ENCODE data around the gene MS4A4A.

MS4A4A gene

DNA sequence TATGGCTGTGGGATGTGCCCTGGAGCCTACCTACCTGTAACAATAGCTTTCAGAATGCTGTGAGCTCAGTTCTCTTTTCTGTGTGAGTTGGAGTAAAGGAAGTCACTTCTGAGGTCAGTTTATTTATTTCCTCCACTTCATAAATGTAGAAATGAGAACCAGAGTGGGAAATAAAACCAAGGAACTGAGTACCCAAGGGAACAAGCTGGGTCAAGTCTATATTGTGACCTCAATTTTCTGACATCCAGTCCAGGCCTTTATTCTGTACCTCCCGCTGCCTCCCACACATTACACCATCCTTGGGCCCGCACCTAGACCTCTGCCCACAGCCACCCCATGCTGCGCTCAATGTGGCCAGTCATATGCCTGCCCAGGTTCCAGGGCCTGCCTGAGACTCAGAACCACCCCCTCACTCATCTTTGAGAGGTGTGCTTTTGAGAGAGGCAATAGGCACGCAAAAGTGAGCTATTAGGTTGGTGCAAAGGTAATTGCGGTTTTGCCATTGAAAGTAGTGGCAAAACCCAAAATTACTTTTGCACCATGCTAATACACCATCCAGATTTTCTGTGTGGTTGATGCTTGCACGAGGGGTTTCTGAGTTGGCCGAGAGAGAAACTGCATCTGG, 56.4 kb downstream of the MS4A4A start:
- DNase-seq: no peak
- TF ChIP-seq, protein P1, sequence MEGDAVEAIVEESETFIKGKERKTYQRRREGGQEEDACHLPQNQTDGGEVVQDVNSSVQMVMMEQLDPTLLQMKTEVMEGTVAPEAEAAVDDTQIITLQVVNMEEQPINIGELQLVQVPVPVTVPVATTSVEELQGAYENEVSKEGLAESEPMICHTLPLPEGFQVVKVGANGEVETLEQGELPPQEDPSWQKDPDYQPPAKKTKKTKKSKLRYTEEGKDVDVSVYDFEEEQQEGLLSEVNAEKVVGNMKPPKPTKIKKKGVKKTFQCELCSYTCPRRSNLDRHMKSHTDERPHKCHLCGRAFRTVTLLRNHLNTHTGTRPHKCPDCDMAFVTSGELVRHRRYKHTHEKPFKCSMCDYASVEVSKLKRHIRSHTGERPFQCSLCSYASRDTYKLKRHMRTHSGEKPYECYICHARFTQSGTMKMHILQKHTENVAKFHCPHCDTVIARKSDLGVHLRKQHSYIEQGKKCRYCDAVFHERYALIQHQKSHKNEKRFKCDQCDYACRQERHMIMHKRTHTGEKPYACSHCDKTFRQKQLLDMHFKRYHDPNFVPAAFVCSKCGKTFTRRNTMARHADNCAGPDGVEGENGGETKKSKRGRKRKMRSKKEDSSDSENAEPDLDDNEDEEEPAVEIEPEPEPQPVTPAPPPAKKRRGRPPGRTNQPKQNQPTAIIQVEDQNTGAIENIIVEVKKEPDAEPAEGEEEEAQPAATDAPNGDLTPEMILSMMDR (IDR thresholded peaks at IDR 0.05; ENCODE audit: low read depth, low read length, missing control alignments): no peak
- in situ Hi-C loops (cut with HindIII; ENCODE audit: low pct_ligation_motif_present, low sequenced_read_pairs): no loop called here
- H3K27ac ChIP-seq: no peak overlapping the region
- no peaks in the 10 kb centered on the region for H3K27me3 ChIP-seq (replicated peaks)
- no peaks in the 10 kb centered on the region for H3K36me3 ChIP-seq (replicated peaks)
- no peak overlapping the region for H3K4me3 ChIP-seq (ENCODE audit: low read depth, low read length)

DNA sequence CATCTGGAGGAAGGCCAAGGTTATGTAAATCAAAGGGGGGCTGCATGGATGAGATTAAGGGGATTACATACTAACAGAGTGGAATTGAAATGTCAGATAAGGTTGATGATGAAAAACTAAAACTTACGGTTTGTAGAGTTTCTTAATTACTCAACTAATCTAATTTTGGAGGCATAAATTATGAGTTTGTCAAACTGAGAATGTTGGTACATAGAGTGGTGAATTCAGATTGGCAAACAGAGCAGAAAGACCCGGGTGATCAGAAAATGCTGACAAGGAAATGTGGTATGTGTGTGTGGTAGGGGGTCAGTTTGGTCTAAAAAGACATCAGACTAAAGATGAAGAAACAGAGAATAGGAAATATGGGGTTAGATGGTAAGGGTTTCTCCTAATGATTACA, 57.6 kb downstream of the MS4A4A start:
- Histone ChIP-seq H3K27me3 (replicated peaks) (no peaks in the 10 kb centered on the region), H3K4me3 (ENCODE audit: low read depth, low read length) (no peak overlapping the region), H3K27ac (no peak overlapping the region), H3K36me3 (replicated peaks) (no peaks in the 10 kb centered on the region)
- in situ Hi-C loops (cut with HindIII; ENCODE audit: low pct_ligation_motif_present, low sequenced_read_pairs): no loop called here
- no peak for DNase-seq
- TF ChIP-seq, protein P1 (IDR thresholded peaks at IDR 0.05; ENCODE audit: low read depth, low read length, missing control alignments): no peak

DNA sequence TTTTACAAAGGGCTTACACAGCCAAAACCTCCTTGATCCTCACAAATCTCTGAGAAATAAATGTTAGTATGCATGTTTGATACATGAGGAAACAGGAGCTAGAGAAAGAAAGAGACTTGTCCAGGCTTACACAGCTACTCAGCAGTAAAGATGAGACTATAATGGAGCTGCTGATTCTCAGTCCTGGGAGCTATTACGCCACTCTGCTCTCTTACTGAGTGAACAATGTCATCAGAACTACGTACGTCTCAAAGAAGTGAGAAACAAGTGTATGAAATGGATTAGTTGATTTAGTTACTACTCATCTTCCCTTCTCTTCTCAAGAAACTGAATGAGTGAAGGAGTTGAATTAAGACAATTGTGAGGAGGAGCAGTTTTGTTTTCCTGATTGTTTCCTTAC, 58.9 kb downstream of the MS4A4A start:
- no peak overlapping the region for H3K4me3 ChIP-seq (ENCODE audit: low read depth, low read length)
- TF ChIP-seq, protein P1 (IDR thresholded peaks at IDR 0.05; ENCODE audit: low read depth, low read length, missing control alignments): no peak
- in situ Hi-C loops (cut with HindIII; ENCODE audit: low pct_ligation_motif_present, low sequenced_read_pairs): no loop called here
- DNase-seq: no peak
- no peak overlapping the region for H3K27ac ChIP-seq
- no peaks in the 10 kb centered on the region for H3K36me3 ChIP-seq (replicated peaks)
- no peaks in the 10 kb centered on the region for H3K27me3 ChIP-seq (replicated peaks)

DNA sequence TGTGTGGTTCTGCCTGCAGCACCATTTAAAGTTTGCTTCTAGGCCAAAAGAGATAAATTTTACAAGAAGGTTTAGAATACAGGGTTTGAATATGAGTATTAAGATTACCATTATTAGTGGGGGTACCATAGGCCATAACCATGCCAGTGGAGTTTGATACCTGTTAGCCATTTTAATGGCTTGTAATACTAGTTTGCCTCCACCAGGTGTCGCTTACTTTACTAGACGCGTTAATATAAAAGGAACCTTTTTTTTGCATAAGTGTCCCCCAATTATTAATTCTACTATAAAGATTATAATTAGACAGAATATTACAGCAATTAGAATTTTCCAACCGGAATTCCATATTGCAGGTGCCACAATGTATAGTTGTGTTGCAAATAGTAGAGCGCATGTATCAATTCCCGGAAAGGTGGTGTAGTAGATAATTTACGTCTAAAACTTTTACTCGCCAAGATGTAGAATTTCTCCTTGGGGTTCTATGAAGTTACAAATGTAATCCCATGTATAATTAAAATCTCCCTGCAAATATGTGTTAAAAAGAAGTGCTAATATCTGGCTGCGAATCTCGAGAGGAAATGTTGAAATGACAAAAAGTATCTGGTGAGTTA, 62.7 kb downstream of the MS4A4A start:
- TF ChIP-seq, protein P1 (IDR thresholded peaks at IDR 0.05; ENCODE audit: low read depth, low read length, missing control alignments): peak; percentile 42
- Histone ChIP-seq H3K27ac (no peak overlapping the region), H3K27me3 (replicated peaks) (no peaks in the 10 kb centered on the region), H3K36me3 (replicated peaks) (no peaks in the 10 kb centered on the region), H3K4me3 (ENCODE audit: low read depth, low read length) (no peak overlapping the region)
- peak; percentile 19 for DNase-seq
- in situ Hi-C loops (cut with HindIII; ENCODE audit: low pct_ligation_motif_present, low sequenced_read_pairs): no loop called here

DNA sequence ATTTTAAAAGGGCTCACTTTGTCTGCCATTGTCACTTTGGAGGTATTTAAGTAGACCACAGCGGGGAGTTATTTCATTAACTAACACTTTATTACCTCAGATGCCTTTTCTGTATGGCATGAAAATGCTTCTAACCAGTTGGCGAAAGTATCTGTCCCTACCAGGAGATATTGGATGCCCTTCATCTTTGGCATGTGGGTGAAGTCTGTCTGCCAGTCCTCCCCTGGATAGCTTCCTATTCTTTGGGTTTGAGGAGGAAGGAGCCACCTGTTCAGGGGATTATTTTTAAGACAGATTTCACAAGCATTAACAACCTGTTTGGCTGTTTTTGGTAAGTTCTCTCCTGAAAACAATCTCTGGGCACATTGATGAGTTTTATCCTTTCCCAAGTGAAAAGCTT, 63.7 kb downstream of the MS4A4A start:
- no peaks in the 10 kb centered on the region for H3K27me3 ChIP-seq (replicated peaks)
- DNase-seq: no peak
- TF ChIP-seq, protein P1 (IDR thresholded peaks at IDR 0.05; ENCODE audit: low read depth, low read length, missing control alignments): no peak
- no peak overlapping the region for H3K4me3 ChIP-seq (ENCODE audit: low read depth, low read length)
- H3K36me3 ChIP-seq (replicated peaks): no peaks in the 10 kb centered on the region
- in situ Hi-C loops (cut with HindIII; ENCODE audit: low pct_ligation_motif_present, low sequenced_read_pairs): no loop called here
- H3K27ac ChIP-seq: no peak overlapping the region

DNA sequence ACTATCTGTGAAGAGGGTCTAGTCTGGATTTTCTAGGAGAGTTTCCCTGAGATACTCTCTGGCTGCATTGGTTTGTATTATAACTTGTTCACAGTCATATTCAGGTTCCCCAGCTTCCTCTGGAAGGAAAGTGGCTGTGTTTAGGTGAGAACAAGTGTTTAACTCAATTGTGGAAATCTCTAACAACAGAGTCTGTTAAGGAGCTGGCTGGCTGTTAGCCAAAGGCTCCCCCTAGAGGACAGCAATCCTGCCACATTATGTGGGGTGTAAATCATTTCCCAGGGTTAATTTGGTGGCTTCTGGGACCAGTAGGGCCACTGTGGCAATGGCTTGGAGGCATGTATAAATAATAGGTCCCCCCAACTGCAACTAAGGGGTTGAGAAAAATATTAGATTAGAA, 65.0 kb downstream of the MS4A4A start:
- peak; percentile 2 for DNase-seq
- TF ChIP-seq, protein P1 (IDR thresholded peaks at IDR 0.05; ENCODE audit: low read depth, low read length, missing control alignments): peak; percentile 51
- Histone ChIP-seq H3K36me3 (replicated peaks) (no peaks in the 10 kb centered on the region), H3K4me3 (ENCODE audit: low read depth, low read length) (no peak overlapping the region), H3K27me3 (replicated peaks) (no peaks in the 10 kb centered on the region), H3K27ac (no peak overlapping the region)
- in situ Hi-C loops (cut with HindIII; ENCODE audit: low pct_ligation_motif_present, low sequenced_read_pairs): no loop called here
